ENCODE results near the gene TCERG1L.

Gene TCERG1L

DNA sequence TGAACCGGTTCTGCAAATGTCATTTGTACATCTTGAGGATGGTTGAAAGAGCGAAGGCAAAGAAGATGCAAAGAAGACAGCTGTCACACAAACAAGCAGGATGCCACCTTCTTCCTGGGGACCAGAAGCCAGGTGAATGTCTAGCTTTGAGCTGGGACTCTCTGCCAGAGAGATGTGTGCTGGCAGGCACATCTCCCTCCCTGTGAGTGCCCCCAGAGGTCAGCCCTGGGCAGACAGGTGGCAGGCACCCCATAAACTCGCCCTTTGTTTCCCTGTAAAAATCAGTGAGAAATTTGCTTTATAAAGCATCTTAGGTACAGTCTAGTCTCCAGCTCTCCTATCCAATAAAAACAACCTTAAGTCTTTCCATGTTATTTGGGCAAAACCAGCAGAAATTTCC lies 2.6 kb upstream of the TCERG1L start:
- no peak for FAIRE-seq
- TF ChIP-seq POLR2AphosphoS5 (IDR thresholded peaks at IDR 0.05; ENCODE audit: low read depth, low read length) (no peak), POLR2A (IDR thresholded peaks at IDR 0.05; ENCODE audit: low read depth, low read length) (no peak), TAF1 (IDR thresholded peaks at IDR 0.05; ENCODE audit: borderline replicate concordance, low read depth, low read length) (no peak)
- no peak for DNase-seq (ENCODE audit: insufficient read length)

DNA sequence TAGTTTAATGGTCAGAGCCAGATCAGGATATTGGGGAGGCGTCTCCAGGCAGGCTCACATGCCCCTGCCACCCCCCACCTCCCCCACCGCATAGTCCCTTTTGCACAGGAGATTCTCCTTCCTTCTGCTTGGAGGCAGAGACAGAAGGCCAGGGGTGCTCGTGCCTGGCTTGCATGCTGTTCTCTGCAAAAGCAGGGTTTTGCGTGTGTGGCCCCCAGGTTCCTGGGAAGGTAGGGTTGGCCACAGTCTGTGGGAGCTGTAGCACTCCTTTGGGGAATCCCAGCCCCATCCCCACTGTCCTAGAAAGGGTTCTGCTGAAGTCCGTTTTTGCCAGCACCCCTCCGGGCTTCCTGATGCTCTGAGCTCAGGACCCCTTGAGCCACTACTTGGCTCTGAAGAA lies 1.9 kb upstream of the TCERG1L start:
- DNase-seq (ENCODE audit: insufficient read length) (no peak), FAIRE-seq (no peak)
- no peak for TF ChIP-seq POLR2A (IDR thresholded peaks at IDR 0.05; ENCODE audit: low read depth, low read length)
- TF ChIP-seq TAF1 (IDR thresholded peaks at IDR 0.05; ENCODE audit: borderline replicate concordance, low read depth, low read length) = no peak
- TF ChIP-seq POLR2AphosphoS5 (IDR thresholded peaks at IDR 0.05; ENCODE audit: low read depth, low read length) = no peak

- DNase-seq (ENCODE audit: insufficient read length) = no peak
- TF ChIP-seq TAF1 (IDR thresholded peaks at IDR 0.05; ENCODE audit: borderline replicate concordance, low read depth, low read length) (no peak), POLR2AphosphoS5 (IDR thresholded peaks at IDR 0.05; ENCODE audit: low read depth, low read length) (no peak), POLR2A (IDR thresholded peaks at IDR 0.05; ENCODE audit: low read depth, low read length) (no peak)
- FAIRE-seq = no peak
Measured at GRCh38 chr10:131312478-131312836, 936 bp upstream of the TCERG1L start.

DNA sequence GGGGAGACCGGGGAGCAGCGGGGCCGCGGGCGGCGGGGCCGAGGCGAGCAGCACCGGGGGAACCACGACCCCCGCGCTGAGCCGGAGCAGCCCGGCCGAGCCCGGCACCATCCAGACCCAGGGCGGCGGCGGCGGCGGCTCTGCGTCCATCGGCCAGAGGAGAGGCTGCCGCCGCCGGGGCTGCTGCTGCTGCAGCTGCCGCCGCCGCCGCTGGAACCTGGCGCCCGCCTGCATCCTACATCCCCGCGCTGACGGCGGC lies 190 bp downstream of the TCERG1L start:
- FAIRE-seq (no peak), DNase-seq (ENCODE audit: insufficient read length) (no peak)
- TF ChIP-seq POLR2AphosphoS5 (IDR thresholded peaks at IDR 0.05; ENCODE audit: low read depth, low read length) (no peak), TAF1 (IDR thresholded peaks at IDR 0.05; ENCODE audit: borderline replicate concordance, low read depth, low read length) (no peak), POLR2A (IDR thresholded peaks at IDR 0.05; ENCODE audit: low read depth, low read length) (no peak)

GRCh38 chr10:131310551-131311401 lies 745 bp downstream of the TCERG1L start:
- DNase-seq (ENCODE audit: insufficient read length) (no peak), FAIRE-seq (no peak)
- TF ChIP-seq POLR2A (IDR thresholded peaks at IDR 0.05; ENCODE audit: low read depth, low read length) = no peak
- TF ChIP-seq POLR2AphosphoS5 (IDR thresholded peaks at IDR 0.05; ENCODE audit: low read depth, low read length) = no peak
- no peak for TF ChIP-seq TAF1 (IDR thresholded peaks at IDR 0.05; ENCODE audit: borderline replicate concordance, low read depth, low read length)

GRCh38 chr10:131310142-131310541 lies 1.4 kb downstream of the TCERG1L start:
- FAIRE-seq (no peak), DNase-seq (ENCODE audit: insufficient read length) (no peak)
- no peak for TF ChIP-seq POLR2A (IDR thresholded peaks at IDR 0.05; ENCODE audit: low read depth, low read length)
- TF ChIP-seq POLR2AphosphoS5 (IDR thresholded peaks at IDR 0.05; ENCODE audit: low read depth, low read length) = no peak
- no peak for TF ChIP-seq TAF1 (IDR thresholded peaks at IDR 0.05; ENCODE audit: borderline replicate concordance, low read depth, low read length)

- FAIRE-seq = no peak
- TF ChIP-seq POLR2A (IDR thresholded peaks at IDR 0.05; ENCODE audit: low read depth, low read length) = no peak
- TF ChIP-seq TAF1 (IDR thresholded peaks at IDR 0.05; ENCODE audit: borderline replicate concordance, low read depth, low read length) = no peak
- no peak for TF ChIP-seq POLR2AphosphoS5 (IDR thresholded peaks at IDR 0.05; ENCODE audit: low read depth, low read length)
- no peak for DNase-seq (ENCODE audit: insufficient read length)
Measured at GRCh38 chr10:131300508-131300907, 11.0 kb downstream of the TCERG1L start.

GRCh38 chr10:131290781-131291180 lies 20.7 kb downstream of the TCERG1L start:
- FAIRE-seq (no peak), DNase-seq (ENCODE audit: insufficient read length) (no peak)
- TF ChIP-seq POLR2AphosphoS5 (IDR thresholded peaks at IDR 0.05; ENCODE audit: low read depth, low read length) = no peak
- no peak for TF ChIP-seq POLR2A (IDR thresholded peaks at IDR 0.05; ENCODE audit: low read depth, low read length)
- TF ChIP-seq TAF1 (IDR thresholded peaks at IDR 0.05; ENCODE audit: borderline replicate concordance, low read depth, low read length) = no peak

- no peak for DNase-seq (ENCODE audit: insufficient read length)
- FAIRE-seq = no peak
- TF ChIP-seq POLR2AphosphoS5 (IDR thresholded peaks at IDR 0.05; ENCODE audit: low read depth, low read length) = no peak
- TF ChIP-seq TAF1 (IDR thresholded peaks at IDR 0.05; ENCODE audit: borderline replicate concordance, low read depth, low read length) = no peak
- no peak for TF ChIP-seq POLR2A (IDR thresholded peaks at IDR 0.05; ENCODE audit: low read depth, low read length)
Measured at GRCh38 chr10:131288648-131289047, 22.9 kb downstream of the TCERG1L start.

DNA sequence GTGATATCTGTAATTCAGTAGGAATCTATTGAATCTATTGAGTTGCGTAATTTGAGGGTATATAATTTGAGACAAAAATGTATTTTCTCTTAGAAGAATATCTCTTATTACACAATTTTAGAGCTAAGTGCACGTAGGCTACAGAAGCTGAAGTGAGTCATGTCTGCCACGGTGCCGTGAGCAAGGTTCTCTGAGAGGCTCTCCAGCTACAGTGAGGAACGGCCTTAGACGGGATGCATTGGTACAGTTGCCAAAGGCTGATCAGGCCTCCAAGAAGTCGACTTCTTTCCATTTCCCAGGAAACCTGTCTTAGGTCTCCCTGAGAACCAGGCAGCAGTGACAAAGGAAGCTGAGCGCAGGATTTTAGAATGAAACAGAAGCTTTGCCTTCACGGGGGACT lies 28.6 kb downstream of the TCERG1L start:
- TF ChIP-seq TAF1 (IDR thresholded peaks at IDR 0.05; ENCODE audit: borderline replicate concordance, low read depth, low read length) (no peak), POLR2A (IDR thresholded peaks at IDR 0.05; ENCODE audit: low read depth, low read length) (no peak), POLR2AphosphoS5 (IDR thresholded peaks at IDR 0.05; ENCODE audit: low read depth, low read length) (no peak)
- DNase-seq (ENCODE audit: insufficient read length) (no peak), FAIRE-seq (no peak)

DNA sequence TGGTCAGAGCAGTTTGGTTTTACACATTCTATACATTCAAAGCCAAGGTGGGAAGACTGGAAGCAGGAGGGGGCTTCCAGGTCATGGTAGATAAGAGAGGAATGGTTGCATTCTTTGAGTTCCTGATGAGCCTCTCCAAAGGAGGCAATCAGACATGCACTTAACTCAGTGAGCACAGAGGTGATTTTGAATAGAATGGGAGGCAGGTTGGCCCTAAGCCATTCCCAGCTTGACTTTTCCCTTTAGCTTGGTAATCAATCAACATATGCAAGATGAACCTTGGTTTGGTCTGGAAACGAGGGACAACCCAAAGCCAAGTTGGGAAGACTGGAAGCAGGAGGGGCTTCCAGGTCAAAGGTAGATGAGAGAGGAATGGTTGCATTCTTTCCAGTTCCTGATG lies 31.4 kb downstream of the TCERG1L start:
- TF ChIP-seq POLR2AphosphoS5 (IDR thresholded peaks at IDR 0.05; ENCODE audit: low read depth, low read length) (no peak), POLR2A (IDR thresholded peaks at IDR 0.05; ENCODE audit: low read depth, low read length) (no peak), TAF1 (IDR thresholded peaks at IDR 0.05; ENCODE audit: borderline replicate concordance, low read depth, low read length) (no peak)
- DNase-seq (ENCODE audit: insufficient read length) = no peak
- FAIRE-seq = no peak

GRCh38 chr10:131279516-131279915 lies 32.0 kb downstream of the TCERG1L start:
- TF ChIP-seq POLR2A (IDR thresholded peaks at IDR 0.05; ENCODE audit: low read depth, low read length) (no peak), POLR2AphosphoS5 (IDR thresholded peaks at IDR 0.05; ENCODE audit: low read depth, low read length) (no peak), TAF1 (IDR thresholded peaks at IDR 0.05; ENCODE audit: borderline replicate concordance, low read depth, low read length) (no peak)
- DNase-seq (ENCODE audit: insufficient read length) (no peak), FAIRE-seq (no peak)
